ENCODE data around the gene SEMG1.

Gene SEMG1, protein sequence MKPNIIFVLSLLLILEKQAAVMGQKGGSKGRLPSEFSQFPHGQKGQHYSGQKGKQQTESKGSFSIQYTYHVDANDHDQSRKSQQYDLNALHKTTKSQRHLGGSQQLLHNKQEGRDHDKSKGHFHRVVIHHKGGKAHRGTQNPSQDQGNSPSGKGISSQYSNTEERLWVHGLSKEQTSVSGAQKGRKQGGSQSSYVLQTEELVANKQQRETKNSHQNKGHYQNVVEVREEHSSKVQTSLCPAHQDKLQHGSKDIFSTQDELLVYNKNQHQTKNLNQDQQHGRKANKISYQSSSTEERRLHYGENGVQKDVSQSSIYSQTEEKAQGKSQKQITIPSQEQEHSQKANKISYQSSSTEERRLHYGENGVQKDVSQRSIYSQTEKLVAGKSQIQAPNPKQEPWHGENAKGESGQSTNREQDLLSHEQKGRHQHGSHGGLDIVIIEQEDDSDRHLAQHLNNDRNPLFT

DNA sequence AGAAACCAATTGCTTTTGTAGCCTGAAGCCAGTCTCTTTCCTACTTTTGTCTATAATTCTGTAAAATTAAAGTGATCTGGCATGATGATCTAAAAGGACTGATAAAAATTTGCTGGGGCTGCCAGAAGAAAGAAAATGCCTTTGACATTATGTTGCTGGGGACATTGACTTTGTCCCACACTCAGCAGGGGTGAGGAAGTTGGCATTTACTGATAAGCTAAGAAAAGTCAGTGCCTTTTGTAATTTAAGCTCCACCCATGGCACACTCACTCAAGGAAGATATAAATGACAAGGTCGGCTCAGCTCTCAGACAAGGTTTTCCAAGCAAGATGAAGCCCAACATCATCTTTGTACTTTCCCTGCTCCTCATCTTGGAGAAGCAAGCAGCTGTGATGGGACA, at the start of gene SEMG1:
Gene SEMG1, plus strand, starts transcription at position 309 of the 400 bp plus-strand sequence. Its CDS starts 21 bp downstream, at position 330.
- DNase-seq (ENCODE audit: low spot score), result no peak

DNA sequence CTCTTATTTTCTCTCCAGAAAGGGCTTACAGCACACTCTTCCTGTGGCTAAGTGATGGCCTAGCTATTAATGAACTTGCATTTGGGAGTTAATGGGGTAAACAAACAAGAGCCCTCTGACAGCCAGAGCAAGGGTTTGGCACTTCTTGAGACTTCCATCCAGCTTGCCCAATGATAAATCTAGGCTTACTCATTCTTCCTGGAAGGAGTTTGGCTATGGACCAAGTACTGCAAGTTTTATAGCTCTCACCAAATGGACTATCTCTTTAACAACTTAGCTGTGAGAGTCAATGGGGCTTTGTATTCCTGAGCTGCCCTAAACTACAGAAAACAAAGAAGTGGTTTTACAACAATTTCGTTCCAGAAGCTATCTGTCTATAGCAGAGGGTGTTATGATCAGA, 48.9 kb upstream of the SEMG1 start:
- DNase-seq (ENCODE audit: low spot score), result no peak

DNA sequence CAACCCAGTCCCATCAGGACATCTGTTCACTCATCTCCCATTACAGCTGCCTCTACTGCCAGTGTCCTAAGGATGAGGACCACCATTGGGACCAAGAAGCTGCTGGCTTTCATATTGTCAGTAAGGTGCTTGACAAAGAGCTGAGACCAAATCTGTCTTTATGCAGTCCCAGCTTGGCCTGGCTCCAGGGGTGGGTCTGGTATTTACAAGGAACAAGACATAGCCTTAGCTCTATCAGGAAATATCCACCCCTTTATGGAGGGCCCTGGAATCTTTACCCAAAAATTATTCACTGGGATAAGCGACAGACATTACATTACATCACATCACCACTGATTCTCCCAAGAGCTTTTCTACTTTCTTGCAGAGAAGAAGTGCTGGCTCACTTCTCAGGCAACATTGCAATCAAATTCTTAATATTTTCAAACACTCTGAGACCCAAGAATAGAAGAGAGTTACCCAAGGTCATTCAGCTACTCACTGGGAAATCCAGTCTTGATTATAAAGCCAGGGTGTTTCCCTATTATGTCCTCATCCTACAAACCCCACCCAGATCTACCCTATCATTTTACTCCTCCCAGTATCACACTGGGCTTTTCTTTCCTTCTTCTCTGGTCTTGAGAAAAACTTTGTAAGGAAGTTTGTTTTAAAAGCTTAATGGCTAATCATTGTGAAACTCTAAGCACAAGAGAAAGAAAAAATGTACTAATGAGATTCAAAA, 43.6 kb upstream of the SEMG1 start:
- DNase-seq (ENCODE audit: low spot score), result no peak

DNA sequence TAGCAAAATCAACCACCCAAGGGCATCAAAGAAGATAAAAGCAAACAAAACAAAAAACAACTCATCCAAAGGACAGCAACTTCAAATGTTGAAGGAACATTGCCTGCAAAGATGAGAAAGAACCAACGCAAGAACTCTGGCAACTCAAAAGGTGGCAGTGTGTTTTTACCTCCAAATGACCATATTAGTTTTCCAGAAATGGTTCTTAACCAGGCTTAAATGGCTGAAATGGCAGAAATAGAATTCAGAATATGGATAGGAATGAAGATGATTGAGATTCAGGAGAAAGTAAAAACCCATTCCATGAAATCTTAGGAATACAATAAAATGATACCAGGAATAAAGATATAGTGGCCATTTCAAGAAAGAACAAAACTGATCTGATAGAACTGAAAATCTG, 41.9 kb upstream of the SEMG1 start:
- DNase-seq (ENCODE audit: low spot score), result no peak

DNA sequence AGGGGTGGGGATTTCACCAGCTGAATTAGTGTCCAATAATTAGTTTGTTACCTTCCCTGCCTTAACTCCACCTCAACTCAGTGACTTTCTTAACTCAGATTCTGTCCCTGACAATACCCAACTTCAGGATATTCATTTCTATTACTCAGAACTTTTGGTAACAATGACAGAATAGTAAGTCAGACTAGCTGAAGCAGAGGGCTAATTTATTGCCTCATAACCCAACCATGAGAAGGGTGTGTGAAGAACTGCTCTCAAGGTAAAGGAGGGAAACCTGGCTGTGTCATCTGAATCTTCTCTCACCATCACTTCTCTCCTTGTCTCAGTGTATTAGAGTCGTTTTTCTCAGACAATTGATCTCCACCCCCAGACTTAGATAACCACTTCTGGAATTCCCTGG, 33.3 kb upstream of the SEMG1 start:
- no peak for DNase-seq (ENCODE audit: low spot score)

DNA sequence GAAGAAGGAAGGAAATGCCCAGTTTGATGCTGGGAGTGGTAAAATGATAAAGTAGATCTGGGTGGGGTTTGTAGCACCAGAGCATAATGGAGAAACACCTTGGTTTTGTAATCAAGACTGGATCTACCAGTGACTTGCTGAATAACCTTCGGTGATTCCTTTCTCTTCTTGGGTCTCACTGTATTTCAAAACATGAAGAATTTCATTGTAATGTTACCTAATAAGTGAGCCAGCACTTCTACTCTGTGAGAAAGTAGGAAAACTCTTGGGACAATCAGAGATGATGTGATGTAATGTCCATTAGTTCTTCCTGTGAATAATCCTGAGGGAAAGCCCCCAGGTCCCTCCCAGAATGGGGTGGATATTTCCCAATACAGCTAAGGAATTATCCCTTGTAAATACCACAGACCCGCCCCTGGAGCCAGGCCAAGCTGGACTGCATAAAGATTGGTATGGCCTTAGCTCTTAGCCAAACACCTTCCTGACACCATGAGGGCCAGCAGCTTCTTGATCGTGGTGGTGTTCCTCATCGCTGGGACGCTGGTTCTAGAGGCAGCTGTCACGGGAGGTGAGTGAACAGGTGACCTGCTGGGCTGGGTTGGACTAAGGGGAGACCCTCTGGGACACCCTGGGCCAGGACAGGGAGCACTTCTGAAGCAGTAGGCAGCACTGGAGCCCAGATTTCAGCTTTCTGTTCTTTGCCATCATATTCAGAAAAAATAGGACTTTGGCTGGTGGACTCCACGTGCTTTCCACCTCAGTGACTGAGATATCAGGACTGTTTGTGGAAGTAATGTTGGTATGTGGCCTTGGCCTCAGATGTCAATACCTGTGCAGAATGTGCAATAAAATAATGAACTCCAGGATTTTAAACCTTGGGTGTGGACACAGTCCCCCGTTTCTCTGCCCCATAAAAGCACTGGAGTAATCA, 32.1 kb upstream of the SEMG1 start, which contains the start of gene PI3:
Gene PI3, plus strand, starts transcription at position 469 of the 931 bp plus-strand sequence. Its CDS starts 21 bp downstream, at position 490.
- DNase-seq (ENCODE audit: low spot score), result no peak

DNA sequence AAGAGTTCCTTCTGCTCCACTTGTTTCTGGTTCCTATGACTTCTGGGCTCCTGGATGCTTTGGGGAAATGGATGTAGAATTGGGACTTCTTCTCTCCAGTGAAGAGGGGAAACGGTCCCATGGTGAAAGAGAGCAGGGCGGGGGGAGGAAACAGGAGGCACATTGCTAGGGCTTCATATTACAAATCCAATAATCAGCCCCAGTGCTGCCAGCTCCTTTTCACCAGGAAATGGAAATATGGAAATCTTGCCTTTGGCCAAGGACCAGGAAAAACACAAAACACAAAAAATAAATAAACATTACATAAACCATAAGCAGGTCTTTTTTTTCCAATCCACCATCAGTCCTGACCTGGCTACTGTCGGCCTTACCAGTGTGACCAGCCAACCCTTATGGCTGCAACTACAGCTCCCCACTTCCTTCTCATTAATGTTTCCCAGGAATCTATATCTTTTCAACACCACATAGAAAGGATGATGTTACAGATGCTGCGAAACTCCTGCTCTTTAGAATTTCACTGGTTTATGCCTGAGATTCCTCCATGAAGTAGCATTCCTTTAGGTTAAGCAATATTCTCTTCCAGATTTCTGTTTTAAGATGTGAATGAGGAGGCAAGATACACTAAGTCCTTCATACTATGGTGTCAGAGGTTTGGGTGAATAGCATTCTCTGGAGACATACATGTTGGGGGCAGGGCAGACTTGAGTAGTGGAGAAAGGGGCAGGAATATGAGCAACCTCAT, 30.1 kb upstream of the SEMG1 start:
- no peak for DNase-seq (ENCODE audit: low spot score)

DNA sequence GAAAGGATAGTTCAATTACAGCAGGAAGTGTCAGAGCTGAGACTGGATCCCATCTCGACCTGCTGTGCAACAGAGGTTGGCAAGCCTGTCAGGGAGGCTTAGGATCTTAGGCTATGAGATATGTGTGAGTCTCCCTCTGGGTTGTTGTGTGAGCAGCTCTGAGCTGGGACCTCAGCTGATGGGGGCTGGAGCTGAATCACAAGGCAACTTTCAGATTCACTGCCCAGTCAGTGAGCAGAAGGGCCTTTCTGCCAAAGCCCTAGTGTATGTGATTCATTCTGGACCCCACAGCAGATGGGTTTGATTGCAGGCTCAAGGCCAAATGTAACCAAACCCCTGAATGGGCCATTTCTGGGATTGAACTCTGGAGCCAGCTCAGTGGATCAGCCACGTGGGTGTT, 27.7 kb upstream of the SEMG1 start:
- DNase-seq (ENCODE audit: low spot score), result no peak

DNA sequence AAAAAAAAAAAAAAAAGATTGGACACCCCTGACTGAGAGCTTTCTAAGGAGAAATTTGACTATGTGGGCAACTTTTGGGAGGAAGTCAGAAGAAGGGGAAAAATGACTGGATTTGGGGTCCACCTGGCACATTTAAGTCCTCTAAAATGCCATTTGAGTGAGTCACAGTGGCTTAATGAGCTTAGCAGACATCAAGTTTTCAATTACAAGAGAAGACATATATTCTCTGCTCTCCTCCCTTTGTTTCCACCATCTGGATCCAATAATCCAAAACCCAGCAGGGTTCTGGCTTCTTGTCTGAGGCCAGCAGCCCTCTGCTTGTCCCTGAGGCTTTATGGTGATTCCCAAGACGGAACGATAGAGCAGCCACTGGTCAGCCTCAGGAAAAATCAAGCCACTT, 25.2 kb upstream of the SEMG1 start:
- no peak for DNase-seq (ENCODE audit: low spot score)

DNA sequence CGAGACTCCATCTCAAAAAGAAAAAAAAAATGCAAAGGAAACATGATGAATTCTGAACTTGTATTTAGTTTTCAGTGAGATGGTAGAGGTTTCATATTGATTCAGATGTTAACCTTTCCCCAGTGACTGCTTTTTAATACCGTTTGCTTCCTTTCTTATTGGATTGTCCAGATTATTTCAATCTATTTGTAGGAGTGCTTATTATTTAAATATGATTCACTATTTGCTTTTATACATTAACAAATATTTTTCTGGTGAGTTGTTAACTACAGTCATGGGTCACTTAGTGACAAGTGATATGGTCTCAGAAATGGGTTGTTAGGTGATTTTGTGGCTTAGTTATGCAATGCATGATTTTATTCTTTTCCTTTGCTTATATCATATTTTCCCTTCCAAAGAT, 23.7 kb upstream of the SEMG1 start:
- DNase-seq (ENCODE audit: low spot score), result no peak

DNA sequence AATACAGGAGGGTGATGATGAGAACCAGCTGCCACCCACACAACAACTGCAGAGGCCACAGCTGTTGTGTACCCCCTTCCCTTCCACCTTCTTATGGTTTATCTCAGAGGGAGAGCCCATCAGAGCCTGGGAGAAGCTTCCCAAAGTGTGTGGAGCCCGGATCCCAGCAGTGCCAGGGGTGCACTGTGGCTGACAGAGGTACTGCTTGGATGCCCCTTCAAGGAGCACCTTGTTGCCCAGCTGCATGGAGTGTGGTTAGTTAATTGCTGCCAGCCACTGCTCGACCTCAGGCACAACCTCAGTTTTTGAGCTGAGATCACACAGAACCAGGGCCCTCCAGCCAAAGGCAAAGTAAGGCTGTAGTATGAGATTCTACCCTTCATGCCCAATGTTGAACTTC, 19.1 kb upstream of the SEMG1 start:
- no peak for DNase-seq (ENCODE audit: low spot score)

DNA sequence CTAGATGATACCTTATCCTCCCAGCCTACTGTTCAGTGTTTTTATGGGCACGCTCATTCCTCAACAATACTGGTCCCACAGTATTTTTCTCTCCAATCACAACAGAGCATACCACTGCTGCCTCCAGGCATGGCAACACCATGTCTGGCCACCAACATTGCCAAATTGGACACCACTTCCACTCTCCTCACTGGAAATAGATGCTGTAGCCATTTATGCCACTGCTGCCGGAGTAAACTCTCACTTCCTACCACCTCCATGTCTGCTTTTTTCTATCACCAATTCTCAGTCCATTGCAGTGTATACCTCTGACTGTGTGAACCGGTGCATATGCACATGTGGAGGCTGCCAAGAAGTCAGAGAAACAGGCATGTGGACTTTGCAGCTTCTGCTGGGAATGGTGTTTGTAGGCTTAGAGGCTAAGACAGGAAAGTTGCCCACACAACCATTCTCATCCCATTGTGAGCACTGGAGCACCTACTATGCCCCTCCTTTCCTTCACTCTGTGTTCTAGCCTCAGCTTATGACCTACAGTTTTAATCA, 17.7 kb upstream of the SEMG1 start:
- DNase-seq (ENCODE audit: low spot score), result no peak

DNA sequence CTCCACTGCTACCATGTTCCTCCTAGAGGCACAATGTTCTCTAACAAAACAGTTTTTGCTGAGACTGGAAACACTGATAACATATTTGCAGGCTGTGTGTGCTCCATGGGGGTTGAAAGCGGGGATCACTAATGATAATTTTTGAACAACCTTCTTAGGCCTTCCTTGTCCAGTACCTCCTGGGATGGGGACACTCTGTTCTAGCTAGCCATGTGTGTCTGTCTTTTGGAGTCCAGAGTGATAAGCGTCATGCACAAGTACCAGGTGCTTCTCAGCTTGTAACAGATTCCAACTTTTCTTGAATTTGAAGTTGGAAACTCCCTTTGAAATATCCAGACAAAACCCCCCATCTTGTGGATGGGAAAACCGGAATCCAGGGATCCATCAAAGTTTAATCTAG, 17.0 kb upstream of the SEMG1 start:
- DNase-seq (ENCODE audit: low spot score), result no peak

DNA sequence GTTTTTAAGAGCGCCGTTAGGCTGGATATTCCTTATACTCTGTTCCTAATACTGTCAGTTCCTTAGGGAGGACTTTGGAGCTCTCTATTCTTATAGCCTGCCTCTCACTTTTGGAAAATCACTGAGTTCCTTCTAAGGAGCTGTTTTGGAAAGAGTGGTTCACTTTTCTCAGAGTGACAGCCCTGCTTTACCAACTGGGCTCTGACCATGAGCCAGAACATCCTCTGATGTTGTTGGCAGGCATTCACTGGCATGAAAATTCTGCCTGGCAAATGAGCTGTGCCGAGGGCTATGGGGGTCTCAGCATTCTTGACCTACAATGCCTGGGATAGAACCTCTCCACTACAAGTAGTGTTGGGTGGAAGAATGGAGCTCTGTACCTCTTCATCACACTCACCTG, 14.9 kb upstream of the SEMG1 start:
- DNase-seq (ENCODE audit: low spot score), result no peak

DNA sequence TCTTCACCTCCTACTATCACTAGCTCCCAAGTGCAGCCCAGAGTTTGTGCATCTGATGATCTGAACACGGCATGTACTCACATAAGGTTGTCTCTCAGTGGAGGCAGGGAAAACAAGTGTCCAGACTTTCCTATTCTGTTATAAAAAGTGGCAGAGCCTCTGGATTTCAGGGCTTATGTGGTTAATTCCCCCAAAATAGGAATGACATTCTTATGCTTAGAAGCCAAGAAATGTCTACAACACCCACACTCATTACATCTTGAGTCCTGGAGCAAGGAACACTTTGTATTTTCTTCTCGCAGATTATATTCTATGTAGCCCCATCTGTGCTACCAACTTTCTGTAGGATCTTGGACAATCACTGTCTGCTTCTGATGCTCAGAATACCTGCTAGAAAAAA, 13.5 kb upstream of the SEMG1 start:
- DNase-seq (ENCODE audit: low spot score), result no peak

DNA sequence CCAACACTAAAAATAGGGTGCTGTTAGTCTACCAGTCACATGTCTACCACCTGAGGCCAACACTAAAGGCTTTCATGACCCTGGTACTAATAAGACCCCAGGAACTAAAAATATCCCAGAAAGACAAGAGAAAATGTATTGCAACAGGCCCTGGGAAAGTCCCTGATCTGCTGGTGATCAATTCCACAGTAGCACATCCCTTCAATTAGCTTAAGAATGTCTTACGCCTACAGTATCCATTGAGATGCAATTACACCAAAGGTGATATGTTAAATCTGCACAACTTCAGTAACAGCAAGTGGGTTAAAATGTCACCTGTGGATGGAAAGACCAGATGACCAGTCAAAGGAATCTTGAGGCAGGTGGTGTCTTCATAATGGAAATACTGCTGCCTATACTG, 3.1 kb downstream of the SEMG1 start:
- DNase-seq (ENCODE audit: low spot score), result no peak

DNA sequence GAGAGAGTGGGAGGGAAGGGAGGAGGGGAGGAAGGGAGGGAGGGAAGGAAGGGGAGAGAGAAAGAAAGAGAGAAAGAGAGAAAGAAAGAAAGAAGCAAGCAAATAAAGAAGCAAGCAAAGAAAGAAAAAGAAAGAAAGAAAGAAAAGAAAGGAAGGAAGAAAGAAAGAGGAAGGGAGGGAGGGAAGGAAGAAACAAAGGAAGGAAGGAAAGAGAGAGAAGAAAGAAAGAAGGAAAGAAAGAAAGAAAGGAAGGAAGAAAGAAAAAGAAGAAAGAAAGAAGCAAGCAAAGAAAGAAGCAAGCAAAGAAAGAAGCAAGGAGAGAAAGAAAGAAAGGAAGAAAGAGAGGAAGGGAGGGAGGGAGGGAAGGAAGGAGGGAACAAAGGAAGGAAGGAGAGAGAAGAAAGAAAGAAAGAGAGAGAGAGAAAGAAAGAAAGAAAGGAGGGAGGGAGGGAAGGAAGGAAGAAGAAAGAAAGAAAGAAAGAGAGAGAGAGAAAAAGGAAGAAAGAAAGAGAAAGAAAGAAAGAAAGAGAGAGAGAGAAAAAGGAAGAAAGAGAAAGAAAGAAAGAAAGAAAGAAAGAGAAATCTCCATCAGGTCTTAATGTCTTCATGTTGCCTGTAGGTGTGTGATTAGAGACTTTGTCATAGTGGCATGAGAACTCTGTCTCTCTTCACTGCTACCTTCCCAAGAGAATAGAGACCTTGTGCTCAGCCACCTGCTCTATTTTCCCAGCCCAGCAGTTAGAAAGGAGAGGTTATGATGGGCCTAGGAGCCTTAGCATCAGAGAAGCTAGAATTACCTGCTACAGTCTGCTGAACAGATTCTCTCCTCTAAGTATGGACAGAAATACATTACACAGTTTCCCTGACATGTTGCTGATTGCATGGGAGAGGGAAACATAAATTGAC, 5.0 kb downstream of the SEMG1 start:
- DNase-seq (ENCODE audit: low spot score), result no peak

DNA sequence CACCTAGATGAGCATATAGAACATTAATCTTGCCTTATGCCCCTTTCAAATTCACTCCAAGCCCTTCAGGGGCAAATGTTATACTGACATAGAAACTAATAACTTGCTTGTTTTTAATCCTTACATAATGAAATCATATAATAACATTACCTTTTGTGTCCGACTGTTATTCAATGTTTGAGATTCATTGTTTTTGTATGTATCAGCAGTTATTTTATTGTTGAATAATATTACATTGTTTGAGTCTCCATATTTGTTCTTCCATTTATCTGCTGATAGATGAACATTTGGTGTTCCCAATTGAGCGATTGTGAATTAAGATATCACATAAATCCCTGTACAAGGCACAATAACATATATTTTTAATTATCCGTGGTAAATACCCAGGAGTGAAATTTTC, 6.0 kb downstream of the SEMG1 start:
- no peak for DNase-seq (ENCODE audit: low spot score)

DNA sequence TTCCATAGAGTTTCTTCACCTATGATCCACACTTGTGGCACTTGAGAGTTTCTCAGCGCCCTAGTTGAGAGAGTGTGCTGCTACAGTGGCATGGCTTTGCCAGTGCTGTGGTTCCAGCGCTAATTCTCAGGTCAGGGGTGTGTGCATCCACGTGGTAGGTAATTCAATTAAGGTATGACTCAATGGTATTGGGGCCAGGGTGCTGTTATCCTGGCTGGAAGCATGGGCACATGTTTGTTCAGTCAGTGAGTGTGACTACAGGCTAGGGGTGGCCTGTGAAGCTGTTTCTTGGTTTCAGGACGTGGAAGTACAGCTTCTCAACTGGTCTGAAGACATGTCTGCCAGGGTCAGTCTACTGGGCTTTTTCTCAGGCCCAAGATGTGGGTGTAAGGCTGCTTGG, 11.3 kb downstream of the SEMG1 start:
- no peak for DNase-seq (ENCODE audit: low spot score)

DNA sequence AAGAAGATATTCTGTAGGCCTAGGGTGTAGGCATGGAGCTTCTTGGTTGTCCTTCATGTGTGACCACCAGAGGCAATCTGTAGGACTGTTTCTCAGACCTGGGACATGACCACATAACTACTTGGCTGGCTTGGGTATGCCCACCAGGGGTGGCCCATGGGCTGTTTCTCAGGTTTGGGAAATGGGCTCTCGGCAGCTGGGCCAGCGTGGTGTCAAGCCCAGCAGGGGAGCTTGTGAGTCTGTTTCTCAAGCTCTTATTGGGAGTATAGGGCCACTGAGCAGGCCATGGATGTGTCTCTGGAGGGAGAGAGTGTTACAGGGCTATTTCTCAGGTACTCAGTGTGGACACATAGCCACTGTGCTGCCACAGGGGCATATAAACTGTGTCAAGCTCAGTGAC, 11.8 kb downstream of the SEMG1 start:
- no peak for DNase-seq (ENCODE audit: low spot score)
